ES-I3 (cell line): ENCODE measurements around the gene ADGRF1.
"Not testable (repeated sequence)": the region's sequence is repeated elsewhere in the genome, so short reads cannot be mapped to it uniquely, and the experiment has no call there.

Experiments
- H3K36me3 ChIP-seq: 2 replicates; pipeline ENCODE4 v1.6.1; 2013; ENCODE audit warnings: mild to moderate bottlenecking, low read length, control low read depth, moderate library complexity; ENCODE audit not compliant: insufficient read depth
- H3K4me1 ChIP-seq: 2 replicates; pipeline ENCODE4 v1.6.1; 2013; ENCODE audit warnings: mild to moderate bottlenecking, control low read depth, low read length; ENCODE audit not compliant: insufficient read depth
- H3K9ac ChIP-seq: 2 replicates; pipeline ENCODE4 v1.6.1; 2013; ENCODE audit warnings: low read depth, mild to moderate bottlenecking, low read length, moderate library complexity
- H3K9me3 ChIP-seq: 2 replicates; pipeline ENCODE4 v1.6.1; 2013; ENCODE audit warnings: mild to moderate bottlenecking, low read length, moderate library complexity; ENCODE audit not compliant: control insufficient read depth, insufficient read depth

ADGRF1 gene

GRCh38 chr6:47072667-47073066, 30.5 kb upstream of the ADGRF1 start:
- Histone ChIP-seq H3K36me3 (no peaks in the 10 kb centered on the region), H3K4me1 (no peaks in the 10 kb centered on the region), H3K9me3 (no peaks in the 10 kb centered on the region), H3K9ac (no peak overlapping the region)

DNA sequence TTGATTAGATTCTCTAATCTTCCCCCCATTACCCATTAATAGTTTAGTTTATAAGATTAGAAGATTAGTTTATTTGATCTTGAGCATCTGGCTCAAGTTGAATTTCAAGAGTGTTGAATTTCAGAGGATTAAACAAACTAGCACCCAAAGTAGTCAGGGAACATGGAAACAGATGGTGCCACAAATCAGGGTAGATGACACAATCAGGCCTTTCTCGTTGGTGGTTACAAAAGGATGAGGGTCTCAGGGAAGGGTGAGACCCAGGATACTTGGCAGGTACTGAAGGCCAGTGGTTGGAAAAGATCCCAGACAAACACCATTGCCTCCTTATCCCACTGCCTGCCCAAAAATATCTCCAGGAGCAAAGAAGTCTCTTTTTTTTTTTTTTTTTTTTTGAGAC, 29.5 kb upstream of the ADGRF1 start:
- H3K36me3 ChIP-seq, result no peaks in the 10 kb centered on the region
- H3K9me3 ChIP-seq, result peaks cover 3% of the 10 kb centered on the region; the same call in 1 of the 2 replicates
- no peaks in the 10 kb centered on the region for H3K4me1 ChIP-seq
- H3K9ac ChIP-seq, result no peak overlapping the region

DNA sequence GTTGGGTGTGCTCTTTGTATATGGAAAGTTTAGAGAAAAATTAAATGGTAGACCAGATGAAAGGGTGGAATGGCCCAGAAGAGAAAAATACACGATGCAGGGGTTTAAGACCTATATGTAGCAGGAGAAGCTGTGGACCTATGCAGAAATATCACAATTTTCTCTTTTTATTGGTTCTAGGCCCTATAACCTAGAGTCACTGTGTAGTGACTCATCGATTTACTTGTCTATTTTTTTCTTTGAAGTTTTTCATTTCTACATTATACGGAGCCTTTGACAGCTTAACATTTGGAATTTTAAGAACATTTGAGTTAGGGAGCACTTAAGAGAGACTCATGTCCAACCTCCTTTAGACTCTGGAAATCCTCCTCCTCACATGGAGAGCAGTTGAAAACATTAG, 28.3 kb upstream of the ADGRF1 start:
- Histone ChIP-seq H3K4me1 (no peaks in the 10 kb centered on the region), H3K9ac (no peak overlapping the region), H3K36me3 (no peaks in the 10 kb centered on the region), H3K9me3 (peaks cover 3% of the 10 kb centered on the region; the same call in 1 of the 2 replicates)

GRCh38 chr6:47069156-47069555, 27.0 kb upstream of the ADGRF1 start:
- Histone ChIP-seq H3K9ac (no peak overlapping the region), H3K4me1 (no peaks in the 10 kb centered on the region), H3K9me3 (peaks cover 3% of the 10 kb centered on the region; the same call in 1 of the 2 replicates), H3K36me3 (no peaks in the 10 kb centered on the region)

GRCh38 chr6:47066418-47066817, 24.3 kb upstream of the ADGRF1 start:
- no peak overlapping the region for H3K9ac ChIP-seq
- peaks cover 3% of the 10 kb centered on the region; the same call in 1 of the 2 replicates for H3K9me3 ChIP-seq
- no peaks in the 10 kb centered on the region for H3K36me3 ChIP-seq
- no peaks in the 10 kb centered on the region for H3K4me1 ChIP-seq

- H3K9me3 ChIP-seq, result peaks cover 3% of the 10 kb centered on the region; the same call in 1 of the 2 replicates
- H3K36me3 ChIP-seq, result no peaks in the 10 kb centered on the region
- H3K9ac ChIP-seq, result no peak overlapping the region
- no peaks in the 10 kb centered on the region for H3K4me1 ChIP-seq
Observed at GRCh38 chr6:47064274-47064673, 22.1 kb upstream of the ADGRF1 start.

DNA sequence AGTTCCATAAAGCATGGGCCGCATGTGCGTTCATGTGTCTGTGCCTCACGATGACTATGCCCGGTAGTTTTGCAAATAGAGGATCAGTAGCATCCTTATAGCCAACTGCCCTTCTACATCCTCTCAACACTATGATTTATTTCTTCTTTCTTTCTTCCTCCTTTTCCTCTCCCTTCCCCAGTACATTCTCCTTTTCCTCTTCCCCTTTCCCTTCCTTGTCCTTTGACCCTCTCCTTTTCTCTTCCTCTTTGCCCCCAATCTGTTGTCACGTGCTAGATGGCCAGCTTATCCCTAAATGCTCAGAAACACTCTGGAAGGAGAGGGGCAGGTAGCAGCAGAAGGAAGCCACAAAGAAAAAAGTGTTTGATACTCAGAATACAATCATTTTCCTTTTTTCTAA, 20.2 kb upstream of the ADGRF1 start:
- H3K36me3 ChIP-seq, result no peaks in the 10 kb centered on the region
- no peak overlapping the region for H3K9ac ChIP-seq
- H3K4me1 ChIP-seq, result no peaks in the 10 kb centered on the region
- peaks cover under 1% of the 10 kb centered on the region; the same call in 1 of the 2 replicates for H3K9me3 ChIP-seq

DNA sequence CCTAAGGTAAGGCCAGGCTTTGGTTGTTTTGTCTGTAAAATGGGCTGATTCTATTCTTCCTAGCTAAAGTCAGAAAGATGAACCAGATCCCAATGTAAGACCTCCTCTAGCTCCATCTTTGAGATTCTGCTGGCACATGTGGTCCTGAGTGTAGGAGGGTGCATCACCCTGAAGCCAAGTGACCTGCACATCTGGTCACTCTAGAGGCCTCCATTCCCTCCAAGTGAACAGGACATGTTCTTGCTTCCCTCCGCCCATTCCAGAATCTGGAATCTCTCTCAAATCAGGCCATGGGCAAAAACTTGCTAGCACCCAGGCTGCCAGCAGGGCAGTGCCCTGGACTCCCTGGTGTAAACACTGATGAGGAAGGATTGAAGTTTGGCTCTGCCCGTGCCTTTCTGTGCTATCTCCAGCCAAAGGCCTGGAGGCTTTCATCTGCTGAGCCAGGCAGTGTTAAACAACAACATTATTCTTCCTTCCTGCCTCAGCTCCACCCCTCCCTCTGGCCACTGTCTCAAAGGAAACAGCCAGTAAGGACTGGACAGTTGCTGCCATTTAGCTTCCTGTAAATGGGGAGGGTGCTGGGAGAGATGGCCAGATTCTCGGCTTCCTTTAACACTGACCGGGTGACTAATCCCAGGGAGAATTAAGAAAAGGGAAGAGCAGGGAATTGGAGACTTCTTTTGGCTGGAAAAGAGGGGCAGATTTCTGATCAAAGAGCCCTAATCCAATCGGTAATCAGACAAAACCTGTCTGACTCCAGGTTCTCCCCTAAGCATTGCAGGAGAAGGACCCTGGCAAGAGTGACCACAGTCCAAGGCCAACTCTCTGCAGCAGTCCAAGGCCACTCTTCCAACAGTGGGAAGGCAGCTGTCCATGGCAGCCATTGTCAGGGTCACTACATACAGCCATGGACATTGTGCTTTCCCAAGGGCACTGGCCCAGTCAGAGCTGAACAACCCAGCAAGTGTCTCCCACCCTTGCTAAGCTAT, 19.5 kb upstream of the ADGRF1 start:
- H3K36me3 ChIP-seq, result no peaks in the 10 kb centered on the region
- no peaks in the 10 kb centered on the region; the same call in 1 of the 2 replicates for H3K9me3 ChIP-seq
- no peak overlapping the region for H3K9ac ChIP-seq
- H3K4me1 ChIP-seq, result no peaks in the 10 kb centered on the region

GRCh38 chr6:47059216-47059885, 17.2 kb upstream of the ADGRF1 start:
- H3K9ac ChIP-seq, result no peak overlapping the region
- no peaks in the 10 kb centered on the region for H3K9me3 ChIP-seq
- no peaks in the 10 kb centered on the region for H3K36me3 ChIP-seq
- H3K4me1 ChIP-seq, result no peaks in the 10 kb centered on the region

DNA sequence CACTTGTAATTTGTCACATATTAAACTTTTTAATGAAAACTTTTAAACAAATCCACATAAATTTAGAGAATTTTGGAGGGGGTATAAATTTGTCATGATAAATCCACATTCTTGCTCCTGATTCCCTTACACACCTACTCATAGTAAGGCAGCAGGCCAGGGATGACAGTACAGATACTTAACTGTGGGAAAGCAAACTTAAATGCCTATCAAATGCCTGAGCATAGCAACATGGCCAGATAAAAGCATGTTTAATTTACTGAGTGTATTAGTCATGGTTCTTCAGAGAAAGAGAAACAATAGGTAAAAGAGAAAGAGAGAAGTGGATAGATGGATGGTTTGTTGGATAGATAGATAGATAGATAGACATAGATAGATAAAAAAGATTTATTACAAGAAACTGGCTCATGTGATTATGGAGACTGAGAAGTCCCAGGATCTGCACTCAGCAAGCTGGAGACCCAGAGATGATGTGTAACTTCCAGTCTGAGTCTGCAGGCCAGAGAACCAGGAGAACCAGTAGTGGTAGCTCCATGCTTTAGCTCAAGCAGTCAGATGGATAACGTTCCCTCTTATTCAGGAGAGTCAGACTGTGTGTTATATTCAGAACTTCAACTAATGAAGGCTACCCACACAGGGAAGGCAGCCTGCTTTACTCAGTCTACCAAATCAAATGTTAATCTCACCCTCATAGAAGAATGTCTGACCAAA, 15.9 kb upstream of the ADGRF1 start:
- no peaks in the 10 kb centered on the region for H3K36me3 ChIP-seq
- no peak overlapping the region for H3K9ac ChIP-seq
- H3K9me3 ChIP-seq, result no peaks in the 10 kb centered on the region
- no peaks in the 10 kb centered on the region for H3K4me1 ChIP-seq

- Histone ChIP-seq H3K4me1 (no peaks in the 10 kb centered on the region), H3K9me3 (no peaks in the 10 kb centered on the region), H3K36me3 (no peaks in the 10 kb centered on the region), H3K9ac (no peak overlapping the region)
Observed at GRCh38 chr6:47056832-47057231, 14.7 kb upstream of the ADGRF1 start.

DNA sequence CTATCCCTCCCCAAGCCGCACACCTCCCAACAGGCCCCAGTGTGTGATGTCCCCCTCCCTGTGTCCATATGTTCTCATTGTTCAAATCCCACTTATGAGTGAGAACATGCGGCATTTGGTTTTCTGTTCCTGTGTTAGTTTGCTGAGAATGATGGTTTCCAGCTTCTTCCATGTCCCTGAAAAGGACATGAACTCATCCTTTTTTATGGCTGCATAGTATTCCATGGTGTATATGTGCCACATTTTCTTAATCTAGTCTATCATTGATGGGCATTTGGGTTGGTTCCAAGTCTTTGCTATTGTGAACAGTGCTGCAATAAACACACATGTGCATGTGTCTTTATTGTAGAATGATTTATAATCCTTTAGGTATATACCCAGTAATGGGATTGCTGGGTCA, 12.2 kb upstream of the ADGRF1 start:
- not testable (repeated sequence) for H3K4me1 ChIP-seq, H3K9ac ChIP-seq, H3K9me3 ChIP-seq, H3K36me3 ChIP-seq

GRCh38 chr6:47048638-47049037, 6.5 kb upstream of the ADGRF1 start:
- Histone ChIP-seq H3K4me1 (peaks cover 4% of the 10 kb centered on the region), H3K9me3 (no peaks in the 10 kb centered on the region), H3K9ac (no peak overlapping the region), H3K36me3 (no peaks in the 10 kb centered on the region)
